Smooth muscle cell of the pulmonary artery (primary cell): ENCODE measurements around the gene FITM1. TPM values are rescaled to one million over a fixed set of nuclear protein-coding genes. Genes with fewer than 3 reads are reported as not detected.

ENCODE experiments used
- total RNA-seq: library from RNA; depleted of rRNA; stranded (reverse); fragments of >200 nt; gene quantifications from 2 replicates; pipeline ENCODE4 v1.2.3, GENCODE V29; 2014

FITM1 gene
- 0.20 TPM in 2 replicates for total RNA-seq

GRCh38 chr14:24130380-24130716 lies at the start of gene FITM1:
TSS of gene FITM1 (plus strand) at chr14:24130659. CDS start at chr14:24131564, 905 bp downstream.

GRCh38 chr14:24093901-24094840 lies 36.3 kb upstream of the FITM1 start, which contains the start of gene PCK2:
TSS of gene PCK2 (plus strand) at chr14:24094311. CDS start at chr14:24094406, 95 bp downstream.

GRCh38 chr14:24114532-24115421 lies 15.7 kb upstream of the FITM1 start, which contains the start of the genes DCAF11 and NRL:
TSS of gene DCAF11 (plus strand) at chr14:24114777. CDS start at chr14:24115595, 818 bp downstream.
TSS of gene NRL (minus strand) at chr14:24114949. CDS start at chr14:24082848, 32,101 bp downstream.

GRCh38 chr14:24135834-24136683 lies 5.6 kb downstream of the FITM1 start, which contains the start of gene PSME1:
TSS of gene PSME1 (plus strand) at chr14:24136194. CDS start at chr14:24136263, 69 bp downstream.

GRCh38 chr14:24141097-24141880 lies 10.8 kb downstream of the FITM1 start, which contains the start of gene EMC9:
TSS of gene EMC9 (minus strand) at chr14:24141591. CDS start at chr14:24141304, 287 bp downstream.

GRCh38 chr14:24146453-24146977 lies 16.1 kb downstream of the FITM1 start, which contains the start of gene PSME2:
TSS of gene PSME2 (minus strand) at chr14:24146610. CDS start at chr14:24146581, 29 bp downstream.

GRCh38 chr14:24146978-24147760 lies 16.7 kb downstream of the FITM1 start, which contains the start of gene RNF31:
TSS of gene RNF31 (plus strand) at chr14:24147498. CDS start at chr14:24147699, 201 bp downstream.

GRCh38 chr14:24160850-24161804 lies 30.7 kb downstream of the FITM1 start, which contains the start of gene IRF9:
TSS of gene IRF9 (plus strand) at chr14:24161265. CDS start at chr14:24162145, 880 bp downstream.

GRCh38 chr14:24171422-24172260 lies 41.2 kb downstream of the FITM1 start, which contains the start of gene REC8:
TSS of gene REC8 (plus strand) at chr14:24172080. CDS start at chr14:24172553, 473 bp downstream.

Other genes with a start within 250 kb of the FITM1 start
- gene DHRS4, start 176.9 kb upstream of the FITM1 start, total RNA-seq, result 41.7 and 45.9 TPM in 2 replicates
- gene DHRS4L2, start 141.7 kb upstream of the FITM1 start, total RNA-seq, result 8.4 and 11.5 TPM in 2 replicates
- gene CARMIL3, start 78.7 kb upstream of the FITM1 start, total RNA-seq, result 0.17 TPM in 1 of 2 replicates, not detected in the other
- not detected in 2 replicates for gene CPNE6, start 59.1 kb upstream of the FITM1 start, total RNA-seq
- gene PCK2, start 36.3 kb upstream of the FITM1 start, total RNA-seq, result 26.8 and 35.3 TPM in 2 replicates
- gene DCAF11, start 15.9 kb upstream of the FITM1 start, total RNA-seq, result 50.9 and 56.8 TPM in 2 replicates
- 0.65 and 0.96 TPM in 2 replicates for gene NRL, start 15.7 kb upstream of the FITM1 start, total RNA-seq
- 87.2 and 96.2 TPM in 2 replicates for gene PSME1, start 5.5 kb downstream of the FITM1 start, total RNA-seq
- 11.4 and 14.0 TPM in 2 replicates for gene EMC9, start 10.9 kb downstream of the FITM1 start, total RNA-seq
- 58.8 and 64.5 TPM in 2 replicates for gene PSME2, start 16.0 kb downstream of the FITM1 start, total RNA-seq
- 26.7 and 35.1 TPM in 2 replicates for gene RNF31, start 16.8 kb downstream of the FITM1 start, total RNA-seq
- gene IRF9, start 30.6 kb downstream of the FITM1 start, total RNA-seq, result 54.0 and 57.1 TPM in 2 replicates
- 0.65 and 1.2 TPM in 2 replicates for gene REC8, start 41.4 kb downstream of the FITM1 start, total RNA-seq
- 42.3 and 84.2 TPM in 2 replicates for gene IPO4, start 58.2 kb downstream of the FITM1 start, total RNA-seq
- 102 and 113 TPM in 2 replicates for gene TM9SF1, start 64.8 kb downstream of the FITM1 start, total RNA-seq
- gene TSSK4, start 75.0 kb downstream of the FITM1 start, total RNA-seq, result 0.07 and 0.53 TPM in 2 replicates
- 21.8 and 24.1 TPM in 2 replicates for gene CHMP4A, start 82.8 kb downstream of the FITM1 start, total RNA-seq
- 14.8 and 15.4 TPM in 2 replicates for gene MDP1, start 85.4 kb downstream of the FITM1 start, total RNA-seq
- gene NEDD8, start 101.7 kb downstream of the FITM1 start, total RNA-seq, result 122 and 125 TPM in 2 replicates
- gene GMPR2, start 102.3 kb downstream of the FITM1 start, total RNA-seq, result 88.9 and 107 TPM in 2 replicates
- gene TINF2, start 112.0 kb downstream of the FITM1 start, total RNA-seq, result 55.0 and 55.8 TPM in 2 replicates
- 0.65 and 1.5 TPM in 2 replicates for gene TGM1, start 132.5 kb downstream of the FITM1 start, total RNA-seq
- gene RABGGTA, start 140.9 kb downstream of the FITM1 start, total RNA-seq, result 22.6 and 33.2 TPM in 2 replicates
- gene DHRS1, start 169.1 kb downstream of the FITM1 start, total RNA-seq, result 12.9 and 29.0 TPM in 2 replicates
- 21.2 and 28.0 TPM in 2 replicates for gene NOP9, start 169.2 kb downstream of the FITM1 start, total RNA-seq
- 1.6 and 2.3 TPM in 2 replicates for gene CIDEB, start 177.3 kb downstream of the FITM1 start, total RNA-seq
- gene LTB4R2, start 179.5 kb downstream of the FITM1 start, total RNA-seq, result 3.0 and 4.8 TPM in 2 replicates
- gene LTB4R, start 180.8 kb downstream of the FITM1 start, total RNA-seq, result 1.9 and 2.7 TPM in 2 replicates
- 3.3 and 4.9 TPM in 2 replicates for gene ADCY4, start 204.4 kb downstream of the FITM1 start, total RNA-seq
- 0.26 TPM in 1 of 2 replicates, not detected in the other for gene RIPK3, start 209.3 kb downstream of the FITM1 start, total RNA-seq
- gene NFATC4, start 237.5 kb downstream of the FITM1 start, total RNA-seq, result 56.5 and 76.4 TPM in 2 replicates